GM12872 (cell line): ENCODE measurements around the gene EFCAB12.

Experiments used
- CTCF ChIP-seq: IDR thresholded peaks from 3 replicates; pipeline ENCODE4 v1.5.1; 2011; ENCODE audit warnings: low read depth, mild to moderate bottlenecking, low read length, moderate library complexity; ENCODE audit not compliant: insufficient read depth

Gene EFCAB12

DNA sequence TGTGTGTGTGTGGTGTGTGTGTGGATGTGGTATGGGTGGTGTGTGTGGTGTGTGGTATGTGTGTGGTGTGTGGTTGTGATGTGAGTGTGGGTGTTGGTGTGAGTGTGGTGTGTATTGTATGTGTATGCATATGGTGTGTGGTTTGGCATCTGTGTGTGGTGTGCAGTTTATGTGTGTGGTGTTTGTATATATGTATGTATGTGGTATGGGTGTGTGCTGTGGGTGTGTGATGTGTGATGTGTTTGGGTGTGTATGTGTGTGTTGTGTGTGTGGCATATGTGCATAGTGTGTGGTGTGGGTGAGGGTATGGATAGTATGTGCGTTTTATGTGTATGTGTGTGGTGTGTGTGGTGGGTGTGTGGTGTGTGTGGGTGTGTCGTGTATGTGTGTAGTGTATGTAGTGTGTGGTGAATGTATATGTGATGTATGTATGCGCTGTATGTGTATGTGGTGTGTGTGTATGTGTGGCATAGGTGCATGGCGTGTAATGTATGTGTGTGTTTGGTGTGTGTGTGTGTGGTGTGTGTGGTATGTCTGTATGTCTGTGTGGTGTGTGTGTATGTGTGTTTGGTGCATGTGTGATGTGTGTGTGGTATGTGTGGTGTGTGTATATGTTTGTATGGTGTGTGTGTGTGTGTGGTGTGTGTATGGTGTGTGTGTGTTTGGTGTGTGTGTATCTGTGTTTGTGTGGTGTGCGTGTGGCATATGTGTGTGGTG, 58.0 kb downstream of the EFCAB12 start:
- TF ChIP-seq CTCF = no peak

- TF ChIP-seq CTCF = no peak
Observed at GRCh38 chr3:129369711-129370110, 58.7 kb downstream of the EFCAB12 start.

- no peak for TF ChIP-seq CTCF
Observed at GRCh38 chr3:129367821-129368220, 60.6 kb downstream of the EFCAB12 start.

DNA sequence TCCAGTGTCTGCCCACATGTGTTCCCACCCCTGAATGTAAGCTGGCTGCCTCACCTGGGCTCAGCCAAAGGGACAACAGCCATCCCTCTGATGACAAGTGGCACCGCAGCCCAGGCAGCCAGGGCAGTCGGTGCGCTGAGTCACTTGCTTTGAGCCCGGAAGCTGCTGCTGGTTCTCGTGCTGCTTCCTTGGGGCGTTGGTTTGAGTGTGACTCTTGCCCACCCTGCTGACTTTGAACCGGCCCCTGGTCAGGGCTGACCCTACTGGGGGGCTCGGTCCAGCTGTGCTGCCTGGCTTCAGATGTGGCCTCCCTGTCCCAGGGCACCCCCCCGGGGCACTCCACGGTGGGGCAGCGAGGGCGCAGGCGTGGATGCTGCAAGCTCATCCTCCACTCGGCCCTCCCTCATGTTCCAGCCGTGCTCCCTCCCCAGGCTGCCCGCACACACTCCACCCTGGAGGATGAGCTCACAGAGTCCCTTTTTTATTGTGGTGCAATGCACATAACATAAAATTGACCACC, 62.1 kb downstream of the EFCAB12 start:
- TF ChIP-seq CTCF = no peak

DNA sequence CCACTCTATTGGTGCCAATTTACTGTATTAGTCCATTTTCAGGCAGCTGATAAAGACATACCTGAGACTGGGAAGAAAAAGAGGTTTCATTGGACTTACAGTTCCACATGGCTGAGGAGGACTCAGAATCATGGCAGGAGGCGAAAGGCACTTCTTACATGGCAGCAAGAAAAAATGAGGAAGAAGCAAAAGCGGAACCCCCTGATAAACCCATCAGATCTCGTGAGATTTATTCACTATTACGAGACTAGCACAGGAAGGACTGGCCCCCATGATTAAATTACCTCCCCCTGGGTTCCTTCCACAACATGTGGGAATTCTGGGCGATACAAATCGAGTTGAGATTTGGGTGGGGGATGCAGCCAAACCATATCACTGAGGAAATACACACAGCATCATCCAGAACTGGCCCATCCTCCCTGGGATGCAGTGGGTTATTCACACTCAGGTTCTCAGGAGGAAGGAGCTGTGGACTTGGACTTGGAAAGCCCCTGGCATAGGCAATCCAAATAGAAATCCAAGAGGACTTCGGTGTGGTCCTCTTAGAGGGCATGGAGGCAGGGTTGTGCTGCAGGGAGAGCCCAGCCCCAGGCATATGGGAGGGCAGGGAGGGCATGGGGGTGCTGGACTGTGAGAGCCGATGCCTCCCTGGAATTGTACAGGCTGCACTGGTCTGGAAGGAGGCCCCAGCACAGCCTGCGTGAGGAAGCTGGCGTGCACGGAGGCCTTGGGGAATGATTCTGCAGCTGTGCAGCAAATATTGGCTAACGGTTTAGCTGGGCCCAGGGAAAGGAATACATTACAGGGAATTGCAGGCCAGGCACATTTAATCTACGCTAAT, 62.9 kb downstream of the EFCAB12 start:
- no peak for TF ChIP-seq CTCF

DNA sequence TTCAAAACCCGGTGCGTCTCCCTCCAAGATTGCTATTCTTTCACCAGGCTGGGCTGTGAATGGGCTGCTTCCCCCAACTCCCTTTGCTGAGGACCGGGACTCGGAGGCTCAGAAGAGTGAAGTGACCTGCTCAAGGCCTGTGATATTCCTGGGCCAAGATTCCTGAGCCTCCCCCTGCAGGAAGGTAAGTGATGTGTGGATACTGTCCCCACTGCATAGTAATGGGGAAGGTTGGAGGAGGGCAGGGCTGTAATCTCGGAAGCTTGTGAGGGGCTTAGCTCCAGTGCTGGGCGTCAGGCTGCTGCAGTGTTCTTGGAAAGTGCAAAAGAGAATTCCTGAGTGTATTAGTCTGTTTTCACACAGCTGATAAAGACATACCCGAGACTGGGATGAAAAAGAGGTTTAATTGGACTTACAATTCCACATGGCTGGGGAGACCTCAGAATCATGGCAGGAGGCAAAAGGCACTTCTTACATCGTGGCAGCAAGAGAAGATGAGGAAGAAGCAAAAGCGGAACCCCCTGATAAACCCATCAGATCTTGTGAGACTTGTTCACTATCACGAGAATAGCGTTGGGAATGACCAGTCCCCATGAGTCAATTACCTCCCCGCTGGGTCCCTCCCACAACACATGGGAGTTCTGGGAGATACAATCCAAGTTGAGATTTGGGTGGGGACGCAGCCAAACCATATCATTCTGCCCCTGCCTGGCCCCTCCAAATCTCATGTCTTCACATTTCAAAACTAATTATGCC, 67.6 kb downstream of the EFCAB12 start:
- no peak for TF ChIP-seq CTCF

DNA sequence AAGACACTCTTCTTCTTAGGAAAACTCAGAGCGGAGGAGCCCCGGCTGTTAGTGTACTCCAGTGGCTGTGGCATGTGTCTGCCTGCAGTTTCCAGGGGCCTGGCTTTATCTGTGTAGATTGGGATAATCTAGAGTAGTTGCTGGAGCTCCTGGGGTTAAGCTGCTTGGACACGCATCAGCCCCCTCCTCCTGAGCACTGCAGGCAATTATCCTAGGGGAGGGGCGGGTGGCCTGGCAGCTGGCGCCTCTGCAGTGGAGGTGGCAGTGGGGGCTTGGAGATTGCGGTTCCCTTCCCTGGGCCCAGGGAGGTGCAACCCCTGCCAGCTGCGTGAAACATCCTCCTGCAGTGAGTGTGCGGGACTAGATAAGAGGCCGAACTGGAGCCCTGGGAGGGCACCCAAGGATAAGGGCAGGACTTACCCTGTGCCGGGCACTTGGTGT, 68.2 kb downstream of the EFCAB12 start:
- TF ChIP-seq CTCF = no peak
